Chondrocyte (in vitro differentiated cells): Measurements from ENCODE around the gene IGSF11. TPM values are rescaled to one million over a fixed set of nuclear protein-coding genes. Genes with fewer than 3 reads are reported as not detected.

Experiments
- DNase-seq: peaks from one replicate; pipeline ENCODE4 v3.0.0; 2021; ENCODE audit warnings: mixed read lengths, low spot score
- H3K27ac Mint-ChIP-seq: one replicate; pipeline ENCODE4 v1.8.0; 2021; ENCODE audit warnings: mild to moderate bottlenecking, moderate library complexity, mixed read lengths; ENCODE audit not compliant: unreplicated experiment
- H3K27me3 Mint-ChIP-seq: 2 replicates; pipeline ENCODE4 v1.8.0; 2021; ENCODE audit warnings: low read depth, mixed read lengths
- H3K36me3 Mint-ChIP-seq: 2 replicates; pipeline ENCODE4 v1.8.0; 2021; ENCODE audit warnings: low read depth, mixed read lengths
- H3K4me1 Mint-ChIP-seq: 2 replicates; pipeline ENCODE4 v1.8.0; 2021; ENCODE audit warnings: low read depth, mild to moderate bottlenecking, mixed read lengths
- H3K4me3 Mint-ChIP-seq: one replicate; pipeline ENCODE4 v1.8.0; 2021; ENCODE audit warnings: mild to moderate bottlenecking, moderate library complexity, mixed read lengths; ENCODE audit not compliant: unreplicated experiment
- H3K9me3 Mint-ChIP-seq: 2 replicates; pipeline ENCODE4 v1.8.0; 2021; ENCODE audit warnings: low read depth, mixed read lengths
- CTCF ChIP-seq: fragments of 200-600 bp; sonication (generic); IDR thresholded peaks from 2 replicates; pipeline ENCODE4 v1.5.0; 2021; ENCODE audit warnings: antibody characterized with exemption, mild to moderate bottlenecking, moderate library complexity
- total RNA-seq: library from RNA; stranded (reverse); gene quantifications from 3 replicates; pipeline ENCODE4 v1.2.1, GENCODE V29; 2021

Gene IGSF11
- total RNA-seq, 1 donor from 2014 or later, result not detected

GRCh38 chr3:118932822-118933558 lies 101.7 kb downstream of the IGSF11 start:
- Mint-ChIP-seq H3K4me3 (no peak overlapping the region), H3K27me3 (no peaks in the 10 kb centered on the region), H3K9me3 (no peaks in the 10 kb centered on the region), H3K27ac (no peak overlapping the region), H3K36me3 (no peaks in the 10 kb centered on the region), H3K4me1 (no peaks in the 10 kb centered on the region)
- no peak for DNase-seq
- no peak for TF ChIP-seq CTCF

GRCh38 chr3:118931996-118932395 lies 102.7 kb downstream of the IGSF11 start:
- H3K27ac Mint-ChIP-seq, result no peak overlapping the region
- no peak overlapping the region for H3K4me3 Mint-ChIP-seq
- H3K36me3 Mint-ChIP-seq, result no peaks in the 10 kb centered on the region
- H3K9me3 Mint-ChIP-seq, result no peaks in the 10 kb centered on the region
- H3K27me3 Mint-ChIP-seq, result no peaks in the 10 kb centered on the region
- TF ChIP-seq CTCF, result no peak
- DNase-seq, result no peak
- H3K4me1 Mint-ChIP-seq, result no peaks in the 10 kb centered on the region

GRCh38 chr3:118927449-118927848 lies 107.2 kb downstream of the IGSF11 start:
- H3K36me3 Mint-ChIP-seq, result no peaks in the 10 kb centered on the region
- H3K27me3 Mint-ChIP-seq, result no peaks in the 10 kb centered on the region
- no peaks in the 10 kb centered on the region for H3K4me1 Mint-ChIP-seq
- no peaks in the 10 kb centered on the region for H3K9me3 Mint-ChIP-seq
- no peak for DNase-seq
- TF ChIP-seq CTCF, result no peak
- no peak overlapping the region for H3K4me3 Mint-ChIP-seq
- H3K27ac Mint-ChIP-seq, result no peak overlapping the region

- TF ChIP-seq CTCF, result no peak
- Mint-ChIP-seq H3K36me3 (no peaks in the 10 kb centered on the region), H3K4me1 (no peaks in the 10 kb centered on the region), H3K9me3 (no peaks in the 10 kb centered on the region), H3K27me3 (peaks cover 3% of the 10 kb centered on the region), H3K4me3 (no peak overlapping the region), H3K27ac (no peak overlapping the region)
- no peak for DNase-seq
Measured at GRCh38 chr3:118912188-118912587, 122.5 kb downstream of the IGSF11 start.

- Mint-ChIP-seq H3K4me3 (no peak overlapping the region), H3K27ac (no peak overlapping the region), H3K27me3 (peaks cover 4% of the 10 kb centered on the region), H3K36me3 (no peaks in the 10 kb centered on the region), H3K4me1 (no peaks in the 10 kb centered on the region), H3K9me3 (no peaks in the 10 kb centered on the region)
- no peak for DNase-seq
- TF ChIP-seq CTCF, result no peak
Measured at GRCh38 chr3:118910332-118910731, 124.3 kb downstream of the IGSF11 start.
